Adrenal gland (tissue), 5 donors: Measurements from ENCODE around the gene NOX4.

Experiments
- POLR2A ChIP-seq, 2 donors: fragments of 450-650 bp; IDR thresholded peaks; one replicate each; pipeline ENCODE4 v1.6.1; 2017; ENCODE audit warnings: antibody characterized with exemption in 2 of 2, mild to moderate bottlenecking in 2 of 2, moderate library complexity in 1 of 2
- TF ChIP-seq, protein P1 (sequence below), 6 experiments: fragments of 450-650 bp in 4 of 6; fragments of 200-600 bp in 2 of 6; sonication (generic) in 1 of 6; IDR thresholded peaks; 1 replicate in 5 of 6; 2 replicates in 1 of 6; pipeline versions ENCODE4 v1.5.1 to v1.8.0; 2016 to 2021; ENCODE audit warnings: antibody characterized with exemption in 6 of 6, mild to moderate bottlenecking in 2 of 6, moderate library complexity in 1 of 6
- donor health status: DM: no; HTN: no; CAD: no.

GRCh38 chr11:89346601-89347000, 144.6 kb downstream of the NOX4 start:
- TF ChIP-seq, protein P1, sequence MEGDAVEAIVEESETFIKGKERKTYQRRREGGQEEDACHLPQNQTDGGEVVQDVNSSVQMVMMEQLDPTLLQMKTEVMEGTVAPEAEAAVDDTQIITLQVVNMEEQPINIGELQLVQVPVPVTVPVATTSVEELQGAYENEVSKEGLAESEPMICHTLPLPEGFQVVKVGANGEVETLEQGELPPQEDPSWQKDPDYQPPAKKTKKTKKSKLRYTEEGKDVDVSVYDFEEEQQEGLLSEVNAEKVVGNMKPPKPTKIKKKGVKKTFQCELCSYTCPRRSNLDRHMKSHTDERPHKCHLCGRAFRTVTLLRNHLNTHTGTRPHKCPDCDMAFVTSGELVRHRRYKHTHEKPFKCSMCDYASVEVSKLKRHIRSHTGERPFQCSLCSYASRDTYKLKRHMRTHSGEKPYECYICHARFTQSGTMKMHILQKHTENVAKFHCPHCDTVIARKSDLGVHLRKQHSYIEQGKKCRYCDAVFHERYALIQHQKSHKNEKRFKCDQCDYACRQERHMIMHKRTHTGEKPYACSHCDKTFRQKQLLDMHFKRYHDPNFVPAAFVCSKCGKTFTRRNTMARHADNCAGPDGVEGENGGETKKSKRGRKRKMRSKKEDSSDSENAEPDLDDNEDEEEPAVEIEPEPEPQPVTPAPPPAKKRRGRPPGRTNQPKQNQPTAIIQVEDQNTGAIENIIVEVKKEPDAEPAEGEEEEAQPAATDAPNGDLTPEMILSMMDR (IDR thresholded peaks at IDR 0.05): no peak
- no peak for TF ChIP-seq POLR2A (IDR thresholded peaks at IDR 0.05)
